GM12878 (cell line): ENCODE data around the gene DNAJC15. TPM values are rescaled to one million over a fixed set of nuclear protein-coding genes. Genes with fewer than 3 reads are reported as not detected.

Experiments
- ATF7 ChIP-seq: fragments of 450-650 bp; IDR thresholded peaks from 2 replicates; pipeline ENCODE4 v1.6.1; 2016; ENCODE audit warnings: low read depth, mild to moderate bottlenecking
- CREM ChIP-seq: IDR thresholded peaks from 2 replicates; pipeline ENCODE4 v1.6.1; 2014; ENCODE audit warnings: antibody characterized with exemption, low read depth
- GABPA ChIP-seq: IDR thresholded peaks from 2 replicates; pipeline ENCODE4 v1.6.1; 2014; ENCODE audit warnings: antibody characterized with exemption, low read depth, mild to moderate bottlenecking, inconsistent platforms
- IKZF2 ChIP-seq, 2 experiments: fragments of 450-650 bp; IDR thresholded peaks; 2 replicates each; pipeline ENCODE4 v1.6.1; 2017; ENCODE audit warnings: mild to moderate bottlenecking in 2 of 2, moderate library complexity in 2 of 2
- KAT2A ChIP-seq: conservative IDR thresholded peaks from 2 replicates; pipeline ENCODE4 v1.6.1; 2011; ENCODE audit warnings: low read depth, low read length; ENCODE audit not compliant: control insufficient read depth
- NFIC ChIP-seq: IDR thresholded peaks from 2 replicates; pipeline ENCODE4 v1.6.1; 2012; ENCODE audit warnings: low read depth, mild to moderate bottlenecking, inconsistent platforms, low read length, moderate library complexity
- PML ChIP-seq: IDR thresholded peaks from 2 replicates; pipeline ENCODE4 v1.6.1; 2012; ENCODE audit warnings: low read length, inconsistent platforms
- RUNX3 ChIP-seq: IDR thresholded peaks from 2 replicates; pipeline ENCODE4 v1.6.1; 2012; ENCODE audit warnings: low read length, inconsistent platforms
- polyA plus RNA-seq, 11 experiments: library from polyadenylated mRNA; depleted of rRNA in 4 of 11; unstranded in 6 of 11; stranded (reverse) in 5 of 11; fragments of >200 nt; fragmentation: Nextera tagmentation in 4 of 11; fragmentation: Illumina TruSeq in 1 of 11; extraction: Ambion mirVana in 4 of 11; extraction: Trizol in 1 of 11; gene quantifications; 1 replicate in 1 of 11; 2 replicates in 10 of 11; pipeline versions ENCODE4 v1.2.1 to v1.2.3, GENCODE V29; 2011 to 2016; ENCODE audit warnings: inconsistent platforms in 2 of 11, missing spikeins in 2 of 11, low read depth in 1 of 11
- total RNA-seq, 4 experiments: library from RNA; depleted of rRNA in 3 of 4; stranded (reverse); fragments of >200 nt in 3 of 4; fragmentation: Illumina TruSeq in 1 of 4; extraction: Trizol in 1 of 4; gene quantifications; 2 replicates each; pipeline versions ENCODE4 v1.2.1 to v1.2.3, GENCODE V29; 2013 to 2021
- TF ChIP-seq, protein P1 (sequence below): IDR thresholded peaks from 2 replicates; pipeline ENCODE4 v1.6.1; 2012; ENCODE audit warnings: mild to moderate bottlenecking, low read depth, low read length
- TF ChIP-seq, protein P2 (sequence below): fragments of 450-650 bp; IDR thresholded peaks from 2 replicates; pipeline ENCODE4 v1.6.1; 2016; ENCODE audit warnings: mild to moderate bottlenecking
- TF ChIP-seq, protein P3 (sequence below): IDR thresholded peaks from 2 replicates; pipeline ENCODE4 v1.6.1; 2012; ENCODE audit warnings: low read length, inconsistent platforms
- TF ChIP-seq, protein P4 (sequence below): fragments of 450-650 bp; IDR thresholded peaks from 2 replicates; pipeline ENCODE4 v1.6.1; 2017; ENCODE audit warnings: borderline replicate concordance

The DNAJC15 gene
- total and polyA plus RNA-seq, 10 of the 15 experiments (the other 5 are each of a cell fraction or from before 2014, with no cell fraction given), result 13.1 to 104 (median 54.4) TPM

DNA sequence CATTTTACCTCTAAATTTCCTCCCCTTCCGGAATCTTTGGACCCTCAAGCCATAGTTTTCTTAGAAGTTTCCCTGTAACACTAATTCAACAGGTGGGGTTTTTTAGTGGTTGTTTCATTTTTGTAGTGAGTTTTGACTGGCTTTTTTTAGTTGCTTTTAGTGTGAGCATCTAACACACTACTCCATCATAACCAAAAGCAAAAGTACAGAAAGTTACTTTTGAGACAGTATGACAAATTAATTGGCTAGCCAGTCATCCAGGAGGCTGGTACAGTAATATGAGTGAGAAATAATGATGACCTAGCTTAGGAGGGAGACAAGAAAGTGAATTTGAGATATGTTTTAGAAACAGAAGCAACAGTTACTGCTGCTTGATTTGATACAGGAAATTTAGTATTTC is 71.5 kb downstream of the DNAJC15 start (continued):
- TF ChIP-seq IKZF2 (IDR thresholded peaks at IDR 0.05), result 0 out of 4 replicates have a peak, but pooled peaks of 1 of the 2 experiments have one; percentile 44
- TF ChIP-seq, protein P1, sequence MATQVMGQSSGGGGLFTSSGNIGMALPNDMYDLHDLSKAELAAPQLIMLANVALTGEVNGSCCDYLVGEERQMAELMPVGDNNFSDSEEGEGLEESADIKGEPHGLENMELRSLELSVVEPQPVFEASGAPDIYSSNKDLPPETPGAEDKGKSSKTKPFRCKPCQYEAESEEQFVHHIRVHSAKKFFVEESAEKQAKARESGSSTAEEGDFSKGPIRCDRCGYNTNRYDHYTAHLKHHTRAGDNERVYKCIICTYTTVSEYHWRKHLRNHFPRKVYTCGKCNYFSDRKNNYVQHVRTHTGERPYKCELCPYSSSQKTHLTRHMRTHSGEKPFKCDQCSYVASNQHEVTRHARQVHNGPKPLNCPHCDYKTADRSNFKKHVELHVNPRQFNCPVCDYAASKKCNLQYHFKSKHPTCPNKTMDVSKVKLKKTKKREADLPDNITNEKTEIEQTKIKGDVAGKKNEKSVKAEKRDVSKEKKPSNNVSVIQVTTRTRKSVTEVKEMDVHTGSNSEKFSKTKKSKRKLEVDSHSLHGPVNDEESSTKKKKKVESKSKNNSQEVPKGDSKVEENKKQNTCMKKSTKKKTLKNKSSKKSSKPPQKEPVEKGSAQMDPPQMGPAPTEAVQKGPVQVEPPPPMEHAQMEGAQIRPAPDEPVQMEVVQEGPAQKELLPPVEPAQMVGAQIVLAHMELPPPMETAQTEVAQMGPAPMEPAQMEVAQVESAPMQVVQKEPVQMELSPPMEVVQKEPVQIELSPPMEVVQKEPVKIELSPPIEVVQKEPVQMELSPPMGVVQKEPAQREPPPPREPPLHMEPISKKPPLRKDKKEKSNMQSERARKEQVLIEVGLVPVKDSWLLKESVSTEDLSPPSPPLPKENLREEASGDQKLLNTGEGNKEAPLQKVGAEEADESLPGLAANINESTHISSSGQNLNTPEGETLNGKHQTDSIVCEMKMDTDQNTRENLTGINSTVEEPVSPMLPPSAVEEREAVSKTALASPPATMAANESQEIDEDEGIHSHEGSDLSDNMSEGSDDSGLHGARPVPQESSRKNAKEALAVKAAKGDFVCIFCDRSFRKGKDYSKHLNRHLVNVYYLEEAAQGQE, result no peak
- TF ChIP-seq, protein P2, sequence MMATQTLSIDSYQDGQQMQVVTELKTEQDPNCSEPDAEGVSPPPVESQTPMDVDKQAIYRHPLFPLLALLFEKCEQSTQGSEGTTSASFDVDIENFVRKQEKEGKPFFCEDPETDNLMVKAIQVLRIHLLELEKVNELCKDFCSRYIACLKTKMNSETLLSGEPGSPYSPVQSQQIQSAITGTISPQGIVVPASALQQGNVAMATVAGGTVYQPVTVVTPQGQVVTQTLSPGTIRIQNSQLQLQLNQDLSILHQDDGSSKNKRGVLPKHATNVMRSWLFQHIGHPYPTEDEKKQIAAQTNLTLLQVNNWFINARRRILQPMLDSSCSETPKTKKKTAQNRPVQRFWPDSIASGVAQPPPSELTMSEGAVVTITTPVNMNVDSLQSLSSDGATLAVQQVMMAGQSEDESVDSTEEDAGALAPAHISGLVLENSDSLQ, result no peak
- peak; percentile 39; the same call in 1 of the 2 replicates for TF ChIP-seq RUNX3
- TF ChIP-seq, protein P3, sequence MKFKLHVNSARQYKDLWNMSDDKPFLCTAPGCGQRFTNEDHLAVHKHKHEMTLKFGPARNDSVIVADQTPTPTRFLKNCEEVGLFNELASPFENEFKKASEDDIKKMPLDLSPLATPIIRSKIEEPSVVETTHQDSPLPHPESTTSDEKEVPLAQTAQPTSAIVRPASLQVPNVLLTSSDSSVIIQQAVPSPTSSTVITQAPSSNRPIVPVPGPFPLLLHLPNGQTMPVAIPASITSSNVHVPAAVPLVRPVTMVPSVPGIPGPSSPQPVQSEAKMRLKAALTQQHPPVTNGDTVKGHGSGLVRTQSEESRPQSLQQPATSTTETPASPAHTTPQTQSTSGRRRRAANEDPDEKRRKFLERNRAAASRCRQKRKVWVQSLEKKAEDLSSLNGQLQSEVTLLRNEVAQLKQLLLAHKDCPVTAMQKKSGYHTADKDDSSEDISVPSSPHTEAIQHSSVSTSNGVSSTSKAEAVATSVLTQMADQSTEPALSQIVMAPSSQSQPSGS, result peak; percentile 46
- TF ChIP-seq, protein P4, sequence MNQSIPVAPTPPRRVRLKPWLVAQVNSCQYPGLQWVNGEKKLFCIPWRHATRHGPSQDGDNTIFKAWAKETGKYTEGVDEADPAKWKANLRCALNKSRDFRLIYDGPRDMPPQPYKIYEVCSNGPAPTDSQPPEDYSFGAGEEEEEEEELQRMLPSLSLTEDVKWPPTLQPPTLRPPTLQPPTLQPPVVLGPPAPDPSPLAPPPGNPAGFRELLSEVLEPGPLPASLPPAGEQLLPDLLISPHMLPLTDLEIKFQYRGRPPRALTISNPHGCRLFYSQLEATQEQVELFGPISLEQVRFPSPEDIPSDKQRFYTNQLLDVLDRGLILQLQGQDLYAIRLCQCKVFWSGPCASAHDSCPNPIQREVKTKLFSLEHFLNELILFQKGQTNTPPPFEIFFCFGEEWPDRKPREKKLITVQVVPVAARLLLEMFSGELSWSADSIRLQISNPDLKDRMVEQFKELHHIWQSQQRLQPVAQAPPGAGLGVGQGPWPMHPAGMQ, result no peak
- TF ChIP-seq CREM, result peak; percentile 26; the same call in 1 of the 2 replicates
- peak; percentile 46; the same call in 1 of the 2 replicates for TF ChIP-seq ATF7
- 0 out of 2 replicates have a peak, but pooled peaks have one; percentile 12 for TF ChIP-seq GABPA
- no peak for TF ChIP-seq KAT2A
- TF ChIP-seq NFIC, result peak; percentile 72
- 0 out of 2 replicates have a peak, but pooled peaks have one; percentile 23 for TF ChIP-seq PML
